Measurements from ENCODE around the gene DZIP1. TPM values are rescaled to one million over a fixed set of nuclear protein-coding genes. Genes with fewer than 3 reads are reported as not detected.

DZIP1 gene
- total and polyA plus RNA-seq, 2 of the 8 experiments (the other 6 are each of a cell fraction or from before 2014, with no cell fraction given), result 7.6 to 24.6 TPM

- H3K36me3 ChIP-seq (ENCODE audit: control insufficient read depth in 2 of 4, insufficient read depth in 4 of 4, low read length in 3 of 4), result peaks cover 3 to 45% (median 17%) of the 10 kb centered on the region in 4 experiments
Observed at GRCh38 chr13:95630593-95630992, 13.9 kb downstream of the DZIP1 start.

More at GRCh38 chr13:95630593-95630992, 13.9 kb downstream of the DZIP1 start:
- DNase-seq (ENCODE audit: low read depth in 1 of 2, low spot score in 2 of 2) (no peak), FAIRE-seq (no peak)
- Histone ChIP-seq H3K9ac (replicated peaks in 1 of 4; ENCODE audit: extremely low read depth in 1 of 4, low read depth in 3 of 4, low read length in 3 of 4) (no peak overlapping the region), H2BK5ac (ENCODE audit: low read depth, low read length) (no peak overlapping the region), H3K27ac (ENCODE audit: low read depth, low read length) (no peak overlapping the region), H3K14ac (ENCODE audit: insufficient read length) (no peak overlapping the region), H3K18ac (ENCODE audit: extremely low read depth, low read length) (no peak overlapping the region), H3K79me2 (ENCODE audit: control insufficient read depth in 1 of 2, insufficient read depth in 2 of 2, low read length in 2 of 2) (no peaks in the 10 kb centered on the region), H3K23ac (ENCODE audit: insufficient read length) (no peak overlapping the region), H4K5ac (ENCODE audit: insufficient read length, low read depth, low read length) (no peak overlapping the region), H3K4me3 (ENCODE audit: extremely low read depth in 1 of 4, insufficient read depth in 2 of 4, low read depth in 3 of 4, low read length in 4 of 4) (no peak overlapping the region), H3K4me2 (ENCODE audit: insufficient read depth in 1 of 2, low read depth in 2 of 2, low read length in 2 of 2) (no peak overlapping the region), H3K79me1 (ENCODE audit: low read depth, low read length) (no peaks in the 10 kb centered on the region), H3K9me3 (ENCODE audit: insufficient read depth in 2 of 2, low read depth in 1 of 2, low read length in 1 of 2) (no peaks in the 10 kb centered on the region), H3K4me1 (replicated peaks in 1 of 4; ENCODE audit: control insufficient read depth in 3 of 4, insufficient read depth in 4 of 4, low read length in 3 of 4) (no peaks in the 10 kb centered on the region), H3K27me3 (replicated peaks in 1 of 4; ENCODE audit: control insufficient read depth in 3 of 4, extremely low read depth in 1 of 4, insufficient read depth in 3 of 4, low read length in 3 of 4) (no peaks in the 10 kb centered on the region), H4K8ac (ENCODE audit: extremely low read depth, insufficient read depth, low read length) (no peak overlapping the region), H2AK5ac (ENCODE audit: low read depth, low read length) (no peak overlapping the region), H3K4ac (replicated peaks; ENCODE audit: insufficient read length, low read depth, low read length) (no peak overlapping the region), H4K20me1 (replicated peaks in 1 of 2; ENCODE audit: control insufficient read depth in 1 of 2, insufficient read depth in 2 of 2, low read length in 2 of 2) (no peaks in the 10 kb centered on the region), H2BK12ac (ENCODE audit: low read depth, low read length) (no peak overlapping the region), H4K91ac (replicated peaks; ENCODE audit: insufficient read length, low read length) (no peak overlapping the region), H2BK15ac (ENCODE audit: low read length) (no peak overlapping the region), H3K56ac (replicated peaks; ENCODE audit: insufficient read length, low read depth, low read length) (no peak overlapping the region), H3K23me2 (ENCODE audit: low read depth, low read length) (no peaks in the 10 kb centered on the region), H2AFZ (ENCODE audit: low read length) (no peak overlapping the region), H2BK120ac (replicated peaks; ENCODE audit: low read depth, low read length) (no peak overlapping the region), H2BK20ac (ENCODE audit: low read length) (no peak overlapping the region)
- POLR2A ChIA-PET (ENCODE audit: partially characterized antibody), result interaction anchor here (1.1 kb wide), 1 partner anchor 9 kb away, joined by 3 read pairs; no protein-coding TSS in a partner anchor
- TF ChIP-seq EGR1 (IDR thresholded peaks at IDR 0.05; ENCODE audit: borderline replicate concordance, low read depth, low read length) (no peak), FOSL1 (IDR thresholded peaks at IDR 0.05; ENCODE audit: insufficient read depth, low read depth, low read length) (no peak), KDM5A (IDR thresholded peaks at IDR 0.05; ENCODE audit: low read length) (no peak), CHD2 (IDR thresholded peaks at IDR 0.05; ENCODE audit: low read length) (no peak), HDAC2 (IDR thresholded peaks at IDR 0.05; ENCODE audit: borderline replicate concordance in 1 of 2, low read depth in 2 of 2, low read length in 2 of 2) (no peak), RXRA (IDR thresholded peaks at IDR 0.05; ENCODE audit: insufficient read depth, low read depth, low read length) (no peak), POLR2A (IDR thresholded peaks at IDR 0.05; ENCODE audit: control extremely low read depth in 1 of 2, low read depth in 2 of 2, low read length in 2 of 2) (no peak), POLR2AphosphoS5 (IDR thresholded peaks at IDR 0.05; ENCODE audit: low read depth, low read length) (no peak), ATF3 (IDR thresholded peaks at IDR 0.05; ENCODE audit: insufficient read depth, low read depth, low read length) (no peak)
- 92% methylated on average over 3 of the region's 3 CpGs; no CpG with 5 or more reads in 1 of the 2 experiments for WGBS, 2 experiments (ENCODE audit: extremely low coverage in 1 of 2, insufficient coverage in 1 of 2, insufficient read length in 1 of 2, insufficient replicate concordance in 2 of 2, low coverage in 1 of 2, low lambda C conversion rate in 2 of 2, missing lambda C conversion rate in 1 of 2)
- CTCF ChIA-PET (ENCODE audit: partially characterized antibody), result interaction anchor here (0.6 to 2.2 kb wide), 6 partner anchors 8 to 205 kb away, joined by 3 to 9 read pairs (median 3); no protein-coding TSS in a partner anchor

Data from H1 (cell line).